GM18861 (cell line): ENCODE data around the gene C1QL4.
"Not testable (repeated sequence)": the region's sequence is repeated elsewhere in the genome, so short reads cannot be mapped to it uniquely, and the experiment has no call there.

Experiments
- ATAC-seq: cut with Tn5 transposase; IDR thresholded peaks from one replicate; pipeline ENCODE4 v1.9.1; 2021; ENCODE audit not compliant: unreplicated experiment

Gene C1QL4

GRCh38 chr12:49336645-49337584 is at the start of gene C1QL4:
Gene C1QL4, minus strand, starts transcription at chr12:49337188. Its CDS starts 711 bp downstream, at chr12:49336477.
- ATAC-seq: no peak

- ATAC-seq: not testable (repeated sequence)
Observed at GRCh38 chr12:49380184-49380583, 43.2 kb upstream of the C1QL4 start.

GRCh38 chr12:49377386-49377785 is 40.4 kb upstream of the C1QL4 start:
- ATAC-seq: peak; percentile 48

GRCh38 chr12:49375406-49375805 is 38.4 kb upstream of the C1QL4 start:
- ATAC-seq: peak; percentile 49

GRCh38 chr12:49370539-49370938 is 33.6 kb upstream of the C1QL4 start:
- no peak for ATAC-seq

GRCh38 chr12:49369411-49370145 is 32.6 kb upstream of the C1QL4 start:
- no peak for ATAC-seq

- ATAC-seq: no peak
Observed at GRCh38 chr12:49368240-49368600, 31.2 kb upstream of the C1QL4 start.

GRCh38 chr12:49367381-49368239 is 30.6 kb upstream of the C1QL4 start, which contains the start of gene SPATS2:
Gene SPATS2, plus strand, starts transcription at chr12:49367462. Its CDS starts 93,551 bp downstream, at chr12:49461013.
- no peak for ATAC-seq

- peak; percentile 51 for ATAC-seq
Observed at GRCh38 chr12:49366652-49367380, 29.8 kb upstream of the C1QL4 start.

GRCh38 chr12:49366096-49366651 is 29.2 kb upstream of the C1QL4 start:
- ATAC-seq: no peak

- no peak for ATAC-seq
Observed at GRCh38 chr12:49365542-49365941, 28.6 kb upstream of the C1QL4 start.

- no peak for ATAC-seq
Observed at GRCh38 chr12:49364989-49365388, 28.0 kb upstream of the C1QL4 start.

GRCh38 chr12:49362077-49362476 is 25.1 kb upstream of the C1QL4 start:
- ATAC-seq: no peak

GRCh38 chr12:49359671-49360070 is 22.7 kb upstream of the C1QL4 start:
- no peak for ATAC-seq

- ATAC-seq: no peak
Observed at GRCh38 chr12:49358483-49359141, 21.6 kb upstream of the C1QL4 start.

GRCh38 chr12:49357103-49357678 is 20.2 kb upstream of the C1QL4 start:
- no peak for ATAC-seq

GRCh38 chr12:49355913-49356312 is 18.9 kb upstream of the C1QL4 start:
- ATAC-seq: no peak

GRCh38 chr12:49352351-49352750 is 15.4 kb upstream of the C1QL4 start:
- ATAC-seq: no peak

- no peak for ATAC-seq
Observed at GRCh38 chr12:49349266-49349665, 12.3 kb upstream of the C1QL4 start.
